ENCODE measurements around the gene JAK1. TPM values are rescaled to one million over a fixed set of nuclear protein-coding genes. Genes with fewer than 3 reads are reported as not detected.

Gene JAK1
- total and polyA plus RNA-seq, 9 of the 15 experiments (the other 6 are each of a cell fraction or from before 2014, with no cell fraction given): 9.7 to 44.1 (median 42.5) TPM

GRCh38 chr1:64848136-64848535 lies 118.2 kb downstream of the JAK1 start (continued):
- TF ChIP-seq RHOXF2B (CRISPR knock-in tag; conservative IDR thresholded peaks at IDR 0.05) (no peak), HNRNPUL1 (IDR thresholded peaks at IDR 0.05; ENCODE audit: low read length) (no peak)
- TF ChIP-seq, protein P1, sequence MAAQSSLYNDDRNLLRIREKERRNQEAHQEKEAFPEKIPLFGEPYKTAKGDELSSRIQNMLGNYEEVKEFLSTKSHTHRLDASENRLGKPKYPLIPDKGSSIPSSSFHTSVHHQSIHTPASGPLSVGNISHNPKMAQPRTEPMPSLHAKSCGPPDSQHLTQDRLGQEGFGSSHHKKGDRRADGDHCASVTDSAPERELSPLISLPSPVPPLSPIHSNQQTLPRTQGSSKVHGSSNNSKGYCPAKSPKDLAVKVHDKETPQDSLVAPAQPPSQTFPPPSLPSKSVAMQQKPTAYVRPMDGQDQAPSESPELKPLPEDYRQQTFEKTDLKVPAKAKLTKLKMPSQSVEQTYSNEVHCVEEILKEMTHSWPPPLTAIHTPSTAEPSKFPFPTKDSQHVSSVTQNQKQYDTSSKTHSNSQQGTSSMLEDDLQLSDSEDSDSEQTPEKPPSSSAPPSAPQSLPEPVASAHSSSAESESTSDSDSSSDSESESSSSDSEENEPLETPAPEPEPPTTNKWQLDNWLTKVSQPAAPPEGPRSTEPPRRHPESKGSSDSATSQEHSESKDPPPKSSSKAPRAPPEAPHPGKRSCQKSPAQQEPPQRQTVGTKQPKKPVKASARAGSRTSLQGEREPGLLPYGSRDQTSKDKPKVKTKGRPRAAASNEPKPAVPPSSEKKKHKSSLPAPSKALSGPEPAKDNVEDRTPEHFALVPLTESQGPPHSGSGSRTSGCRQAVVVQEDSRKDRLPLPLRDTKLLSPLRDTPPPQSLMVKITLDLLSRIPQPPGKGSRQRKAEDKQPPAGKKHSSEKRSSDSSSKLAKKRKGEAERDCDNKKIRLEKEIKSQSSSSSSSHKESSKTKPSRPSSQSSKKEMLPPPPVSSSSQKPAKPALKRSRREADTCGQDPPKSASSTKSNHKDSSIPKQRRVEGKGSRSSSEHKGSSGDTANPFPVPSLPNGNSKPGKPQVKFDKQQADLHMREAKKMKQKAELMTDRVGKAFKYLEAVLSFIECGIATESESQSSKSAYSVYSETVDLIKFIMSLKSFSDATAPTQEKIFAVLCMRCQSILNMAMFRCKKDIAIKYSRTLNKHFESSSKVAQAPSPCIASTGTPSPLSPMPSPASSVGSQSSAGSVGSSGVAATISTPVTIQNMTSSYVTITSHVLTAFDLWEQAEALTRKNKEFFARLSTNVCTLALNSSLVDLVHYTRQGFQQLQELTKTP (IDR thresholded peaks at IDR 0.05; ENCODE audit: low read depth in 1 of 2, partially characterized antibody in 2 of 2): no peak

- Histone ChIP-seq H3K79me2 (ENCODE audit: control insufficient read depth, insufficient read depth, low read length) (no peaks in the 10 kb centered on the region), H3K4me2 (ENCODE audit: insufficient read depth, low read length) (no peak overlapping the region), H3K27me3 (ENCODE audit: control insufficient read depth in 2 of 2, insufficient read depth in 2 of 2, low read length in 2 of 2) (no peaks in the 10 kb centered on the region), H3K36me3 (ENCODE audit: control insufficient read depth, insufficient read depth, low read length) (peaks cover 51% of the 10 kb centered on the region; the same call in 2 of the 3 replicates), H3K9me3 (replicated peaks; ENCODE audit: control insufficient read depth, insufficient read depth, low read depth, low read length) (no peaks in the 10 kb centered on the region), H3K4me3 (no peak overlapping the region), H4K20me1 (replicated peaks; ENCODE audit: control insufficient read depth, insufficient read depth, low read length) (no peaks in the 10 kb centered on the region), H3K4me1 (replicated peaks in 1 of 2; ENCODE audit: control insufficient read depth in 2 of 2, insufficient read depth in 2 of 2, low read length in 2 of 2) (no peaks in the 10 kb centered on the region), H3K27ac (ENCODE audit: extremely low read depth, low read depth, low read length) (no peak overlapping the region), H3K9me1 (ENCODE audit: control insufficient read depth, insufficient read depth, low read length) (no peaks in the 10 kb centered on the region), H3K9ac (ENCODE audit: insufficient read depth in 1 of 2, low read depth in 2 of 2, low read length in 2 of 2) (no peak overlapping the region), H2AFZ (ENCODE audit: low read depth, low read length) (no peak overlapping the region)
- DNase-seq (ENCODE audit: extremely low read depth in 1 of 4, low spot score in 3 of 4) (no peak), ATAC-seq (no peak), FAIRE-seq (no peak)
- WGBS (ENCODE audit: insufficient coverage, low coverage, missing lambda C conversion rate): 82% methylated on average over 4 of the region's 4 CpGs
- intact Hi-C loops (cut with micrococcal nuclease) (no loop called here), in situ Hi-C loops (cut with MboI) (no loop called here)
- ChIA-PET CTCF (ENCODE audit: low intra/inter-chr PET ratio) (no interaction called here), POLR2A (interaction anchor here (0.6 kb wide), 1 partner anchor 1554 kb away, joined by 3 read pairs; no protein-coding TSS in a partner anchor)
- no TSS peak for BruUV-seq (replicated peaks)
- TF ChIP-seq BRCA1 (IDR thresholded peaks at IDR 0.05) (no peak), BRCA1 (CRISPR knock-in tag; IDR thresholded peaks at IDR 0.05) (no peak), ZNF512 (tag; IDR thresholded peaks at IDR 0.05) (no peak)
- TF ChIP-seq, protein P2, sequence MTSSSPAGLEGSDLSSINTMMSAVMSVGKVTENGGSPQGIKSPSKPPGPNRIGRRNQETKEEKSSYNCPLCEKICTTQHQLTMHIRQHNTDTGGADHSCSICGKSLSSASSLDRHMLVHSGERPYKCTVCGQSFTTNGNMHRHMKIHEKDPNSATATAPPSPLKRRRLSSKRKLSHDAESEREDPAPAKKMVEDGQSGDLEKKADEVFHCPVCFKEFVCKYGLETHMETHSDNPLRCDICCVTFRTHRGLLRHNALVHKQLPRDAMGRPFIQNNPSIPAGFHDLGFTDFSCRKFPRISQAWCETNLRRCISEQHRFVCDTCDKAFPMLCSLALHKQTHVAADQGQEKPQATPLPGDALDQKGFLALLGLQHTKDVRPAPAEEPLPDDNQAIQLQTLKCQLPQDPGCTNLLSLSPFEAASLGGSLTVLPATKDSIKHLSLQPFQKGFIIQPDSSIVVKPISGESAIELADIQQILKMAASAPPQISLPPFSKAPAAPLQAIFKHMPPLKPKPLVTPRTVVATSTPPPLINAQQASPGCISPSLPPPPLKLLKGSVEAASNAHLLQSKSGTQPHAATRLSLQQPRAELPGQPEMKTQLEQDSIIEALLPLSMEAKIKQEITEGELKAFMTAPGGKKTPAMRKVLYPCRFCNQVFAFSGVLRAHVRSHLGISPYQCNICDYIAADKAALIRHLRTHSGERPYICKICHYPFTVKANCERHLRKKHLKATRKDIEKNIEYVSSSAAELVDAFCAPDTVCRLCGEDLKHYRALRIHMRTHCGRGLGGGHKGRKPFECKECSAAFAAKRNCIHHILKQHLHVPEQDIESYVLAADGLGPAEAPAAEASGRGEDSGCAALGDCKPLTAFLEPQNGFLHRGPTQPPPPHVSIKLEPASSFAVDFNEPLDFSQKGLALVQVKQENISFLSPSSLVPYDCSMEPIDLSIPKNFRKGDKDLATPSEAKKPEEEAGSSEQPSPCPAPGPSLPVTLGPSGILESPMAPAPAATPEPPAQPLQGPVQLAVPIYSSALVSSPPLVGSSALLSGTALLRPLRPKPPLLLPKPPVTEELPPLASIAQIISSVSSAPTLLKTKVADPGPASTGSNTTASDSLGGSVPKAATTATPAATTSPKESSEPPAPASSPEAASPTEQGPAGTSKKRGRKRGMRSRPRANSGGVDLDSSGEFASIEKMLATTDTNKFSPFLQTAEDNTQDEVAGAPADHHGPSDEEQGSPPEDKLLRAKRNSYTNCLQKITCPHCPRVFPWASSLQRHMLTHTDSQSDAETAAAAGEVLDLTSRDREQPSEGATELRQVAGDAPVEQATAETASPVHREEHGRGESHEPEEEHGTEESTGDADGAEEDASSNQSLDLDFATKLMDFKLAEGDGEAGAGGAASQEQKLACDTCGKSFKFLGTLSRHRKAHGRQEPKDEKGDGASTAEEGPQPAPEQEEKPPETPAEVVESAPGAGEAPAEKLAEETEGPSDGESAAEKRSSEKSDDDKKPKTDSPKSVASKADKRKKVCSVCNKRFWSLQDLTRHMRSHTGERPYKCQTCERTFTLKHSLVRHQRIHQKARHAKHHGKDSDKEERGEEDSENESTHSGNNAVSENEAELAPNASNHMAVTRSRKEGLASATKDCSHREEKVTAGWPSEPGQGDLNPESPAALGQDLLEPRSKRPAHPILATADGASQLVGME (CRISPR knock-in tag; IDR thresholded peaks at IDR 0.05): no peak
- TF ChIP-seq, protein P3, sequence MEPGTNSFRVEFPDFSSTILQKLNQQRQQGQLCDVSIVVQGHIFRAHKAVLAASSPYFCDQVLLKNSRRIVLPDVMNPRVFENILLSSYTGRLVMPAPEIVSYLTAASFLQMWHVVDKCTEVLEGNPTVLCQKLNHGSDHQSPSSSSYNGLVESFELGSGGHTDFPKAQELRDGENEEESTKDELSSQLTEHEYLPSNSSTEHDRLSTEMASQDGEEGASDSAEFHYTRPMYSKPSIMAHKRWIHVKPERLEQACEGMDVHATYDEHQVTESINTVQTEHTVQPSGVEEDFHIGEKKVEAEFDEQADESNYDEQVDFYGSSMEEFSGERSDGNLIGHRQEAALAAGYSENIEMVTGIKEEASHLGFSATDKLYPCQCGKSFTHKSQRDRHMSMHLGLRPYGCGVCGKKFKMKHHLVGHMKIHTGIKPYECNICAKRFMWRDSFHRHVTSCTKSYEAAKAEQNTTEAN (CRISPR knock-in tag; IDR thresholded peaks at IDR 0.05): no peak
Observed at GRCh38 chr1:64847666-64848065, 118.7 kb downstream of the JAK1 start.

All from K562 (cell line).